ENCODE measurements around the gene NTN1. TPM values are rescaled to one million over a fixed set of nuclear protein-coding genes. Genes with fewer than 3 reads are reported as not detected.
"Not testable (repeated sequence)": the region's sequence is repeated elsewhere in the genome, so short reads cannot be mapped to it uniquely, and the experiment has no call there.

The NTN1 gene
- total RNA-seq, 1 donor from 2014 or later = 60.3 TPM

DNA sequence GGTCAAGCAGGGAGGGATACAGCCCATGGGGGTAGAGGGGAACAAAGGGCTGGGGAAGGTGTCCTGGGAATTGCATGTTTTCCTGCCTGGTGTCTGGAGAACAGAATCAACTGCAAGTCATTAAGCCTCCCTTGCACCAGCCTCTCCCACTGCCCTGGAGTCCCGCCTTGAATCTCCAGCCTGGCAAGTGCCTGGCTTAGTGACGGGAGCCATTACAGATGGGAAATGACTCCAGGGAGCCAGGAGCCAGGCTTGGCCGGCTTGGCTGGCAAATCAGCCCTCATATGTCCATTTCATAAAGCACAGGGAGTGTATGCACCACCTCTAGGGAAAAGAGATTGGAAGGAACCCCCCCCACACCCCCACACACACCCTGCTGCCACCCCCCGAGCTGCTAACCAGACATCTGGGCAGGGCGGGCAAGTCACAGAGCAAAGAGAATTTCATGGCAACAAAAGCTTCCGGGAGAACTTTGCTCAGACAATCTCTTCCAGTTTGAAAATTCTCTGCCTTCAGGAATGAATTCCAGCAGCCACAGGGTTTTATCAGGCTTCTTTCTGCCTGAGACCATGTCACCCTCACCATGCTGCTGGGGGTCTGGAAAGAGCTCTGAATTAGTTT lies 127.7 kb downstream of the NTN1 start:
- no peak for DNase-seq
- H3K9me3 ChIP-seq (replicated peaks) = no peaks in the 10 kb centered on the region
- H3K4me3 ChIP-seq = no peak overlapping the region
- H3K4me1 ChIP-seq = no peaks in the 10 kb centered on the region
- no peaks in the 10 kb centered on the region for H3K36me3 ChIP-seq
- H3K27ac ChIP-seq (replicated peaks) = no peak overlapping the region
- peaks cover 7% of the 10 kb centered on the region for H3K27me3 ChIP-seq (ENCODE audit: low read depth)
- intact Hi-C loops (cut with micrococcal nuclease) = no loop called here
- no peak for TF ChIP-seq CTCF (IDR thresholded peaks at IDR 0.05; ENCODE audit: borderline replicate concordance)

DNA sequence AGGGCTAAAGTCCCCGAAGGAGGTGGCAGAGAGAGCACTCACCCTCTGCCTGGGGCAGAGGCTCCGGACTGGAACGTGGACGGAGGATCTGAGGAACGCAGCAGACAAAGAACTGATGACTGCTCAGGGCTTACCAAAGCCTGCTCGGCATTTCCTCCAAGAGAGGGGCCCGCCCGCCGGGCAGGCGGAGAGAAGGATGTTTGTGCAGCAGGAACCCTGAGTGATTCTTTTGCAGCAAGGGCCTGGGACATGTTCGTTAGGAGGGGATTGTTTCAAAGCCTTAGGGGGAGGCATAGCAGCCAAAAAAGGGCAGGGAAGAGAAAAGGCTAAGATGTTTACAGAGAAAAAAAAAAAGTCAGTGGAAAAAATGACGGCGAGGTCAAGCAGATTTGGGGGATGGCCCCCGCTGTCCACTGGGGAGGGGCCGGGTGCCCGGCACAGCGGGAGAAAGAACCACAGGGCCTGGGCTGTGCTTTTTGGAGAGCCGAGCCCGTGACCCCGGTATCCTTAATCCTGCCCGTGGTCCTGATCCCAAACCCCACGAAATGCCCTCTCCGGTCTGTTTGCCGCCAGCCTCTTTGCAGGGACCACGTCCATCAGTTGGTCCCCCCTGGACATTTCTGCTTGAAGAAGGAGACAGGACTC lies 129.3 kb downstream of the NTN1 start:
- H3K9me3 ChIP-seq (replicated peaks) = no peaks in the 10 kb centered on the region
- no peaks in the 10 kb centered on the region for H3K36me3 ChIP-seq
- H3K4me1 ChIP-seq = no peaks in the 10 kb centered on the region
- intact Hi-C loops (cut with micrococcal nuclease) = no loop called here
- H3K27ac ChIP-seq (replicated peaks) = no peak overlapping the region
- no peak for TF ChIP-seq CTCF (IDR thresholded peaks at IDR 0.05; ENCODE audit: borderline replicate concordance)
- peaks cover 7% of the 10 kb centered on the region for H3K27me3 ChIP-seq (ENCODE audit: low read depth)
- no peak overlapping the region for H3K4me3 ChIP-seq
- DNase-seq = no peak

DNA sequence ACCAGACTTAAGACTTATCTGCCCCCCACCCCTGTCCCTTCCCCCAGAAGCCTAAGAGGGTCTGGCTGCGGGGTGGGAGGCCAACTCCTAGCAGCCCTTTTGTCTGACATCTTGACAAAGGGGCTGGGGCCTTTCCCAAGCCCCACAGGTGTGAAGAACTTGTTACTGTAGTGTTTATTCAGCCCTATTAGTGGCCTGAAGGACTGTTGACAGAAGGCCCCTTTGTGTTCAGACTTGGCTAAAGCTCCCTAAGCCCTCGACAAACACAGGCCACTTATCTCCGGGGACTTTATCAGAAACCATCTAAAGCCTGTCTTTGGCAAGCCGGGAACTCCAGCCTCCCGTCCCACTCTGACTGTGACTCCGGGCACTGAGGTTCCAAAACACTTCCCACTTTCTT lies 129.8 kb downstream of the NTN1 start:
- Histone ChIP-seq H3K36me3 (no peaks in the 10 kb centered on the region), H3K4me1 (no peaks in the 10 kb centered on the region), H3K27me3 (ENCODE audit: low read depth) (peaks cover 7% of the 10 kb centered on the region), H3K9me3 (replicated peaks) (no peaks in the 10 kb centered on the region), H3K4me3 (no peak overlapping the region), H3K27ac (replicated peaks) (no peak overlapping the region)
- DNase-seq = no peak
- TF ChIP-seq CTCF (IDR thresholded peaks at IDR 0.05; ENCODE audit: borderline replicate concordance) = no peak
- intact Hi-C loops (cut with micrococcal nuclease) = no loop called here

DNA sequence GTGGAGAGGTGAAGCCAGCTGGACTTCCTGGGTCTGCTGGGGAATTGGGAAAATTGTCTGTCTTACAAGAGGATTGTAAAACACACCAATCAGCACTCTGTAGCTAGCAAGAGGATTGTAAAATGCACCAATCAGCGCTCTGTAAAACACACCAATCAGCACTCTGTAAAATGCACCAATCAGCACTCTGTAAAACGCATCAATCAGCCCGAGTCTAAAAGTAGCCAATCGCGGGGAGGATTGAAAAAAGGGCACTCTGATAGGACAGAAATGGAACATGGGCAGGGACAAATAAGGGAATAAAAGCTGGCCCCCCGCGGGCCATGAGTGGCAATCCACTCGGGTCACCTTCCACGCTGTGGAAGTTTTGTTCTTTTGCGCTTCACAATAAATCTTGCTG lies 130.4 kb downstream of the NTN1 start:
- intact Hi-C loops (cut with micrococcal nuclease); H3K4me1 ChIP-seq: not testable (repeated sequence)

GRCh38 chr17:9158544-9159452 lies 137.5 kb downstream of the NTN1 start:
- no peak for TF ChIP-seq CTCF (IDR thresholded peaks at IDR 0.05; ENCODE audit: borderline replicate concordance)
- intact Hi-C loops (cut with micrococcal nuclease) = no loop called here
- H3K36me3 ChIP-seq = no peaks in the 10 kb centered on the region

More for the DNA sequence above, 130.4 kb downstream of the NTN1 start:
- H3K36me3 ChIP-seq; H3K27me3 ChIP-seq (ENCODE audit: low read depth); H3K4me3 ChIP-seq; DNase-seq; H3K27ac ChIP-seq (replicated peaks); H3K9me3 ChIP-seq (replicated peaks): not testable (repeated sequence)

More at GRCh38 chr17:9158544-9159452, 137.5 kb downstream of the NTN1 start:
- no peak for DNase-seq
- Histone ChIP-seq H3K9me3 (replicated peaks) (peaks cover 11% of the 10 kb centered on the region), H3K4me3 (no peak overlapping the region), H3K27ac (replicated peaks) (no peak overlapping the region), H3K27me3 (ENCODE audit: low read depth) (no peaks in the 10 kb centered on the region), H3K4me1 (no peaks in the 10 kb centered on the region)

All from left ventricle myocardium inferior (tissue), 1 donor.